Measurements from ENCODE around the gene ACSBG1.

The ACSBG1 gene

GRCh38 chr15:78265137-78265460, 30.7 kb upstream of the ACSBG1 start:
- H3K4me1 ChIP-seq (ENCODE audit: insufficient read depth, low read length) = no peaks in the 10 kb centered on the region
- no peak overlapping the region for H3K27ac ChIP-seq (ENCODE audit: low read length)
- H3K9me3 ChIP-seq (ENCODE audit: insufficient read depth, low read length, severe bottlenecking) = no peaks in the 10 kb centered on the region
- no peaks in the 10 kb centered on the region for H3K27me3 ChIP-seq (ENCODE audit: insufficient read depth, low read length, poor library complexity)
- H3K9ac ChIP-seq (ENCODE audit: low read depth, low read length) = no peak overlapping the region
- H3K36me3 ChIP-seq (ENCODE audit: insufficient read depth, low read length) = no peaks in the 10 kb centered on the region
- H3K79me2 ChIP-seq (ENCODE audit: insufficient read depth, low read length) = no peaks in the 10 kb centered on the region
- ATAC-seq (ENCODE audit: insufficient read depth, low read depth) (no peak), DNase-seq (no peak)
- H2AFZ ChIP-seq (ENCODE audit: low read depth, low read length) = no peak overlapping the region
- no peak overlapping the region for H3K4me3 ChIP-seq (ENCODE audit: low read depth in 1 of 2, low read length in 2 of 2)
- H3K4me2 ChIP-seq (ENCODE audit: insufficient read depth, low read length) = no peak overlapping the region
- no peaks in the 10 kb centered on the region for H4K20me1 ChIP-seq (ENCODE audit: insufficient read depth, low read length)
- no peak for TF ChIP-seq CTCF (IDR thresholded peaks at IDR 0.05; ENCODE audit: borderline replicate concordance, extremely low read depth, low read length, poor library complexity, severe bottlenecking)
- TF ChIP-seq EZH2 (IDR thresholded peaks at IDR 0.05; ENCODE audit: borderline replicate concordance, low read depth, low read length, severe bottlenecking) = no peak

GRCh38 chr15:78264304-78265136, 30.2 kb upstream of the ACSBG1 start, which contains the start of gene DNAJA4:
Gene DNAJA4 (plus strand): TSS chr15:78264562. CDS start chr15:78264764, 202 bp downstream.
- no peaks in the 10 kb centered on the region for H3K4me1 ChIP-seq (ENCODE audit: insufficient read depth, low read length)
- no peaks in the 10 kb centered on the region for H3K27me3 ChIP-seq (ENCODE audit: insufficient read depth, low read length, poor library complexity)
- DNase-seq (no peak), ATAC-seq (ENCODE audit: insufficient read depth, low read depth) (no peak)
- no peak within 1 kb of the TSS for H3K27ac ChIP-seq (ENCODE audit: low read length)
- no peaks in the 10 kb centered on the region for H3K79me2 ChIP-seq (ENCODE audit: insufficient read depth, low read length)
- H3K9me3 ChIP-seq (ENCODE audit: insufficient read depth, low read length, severe bottlenecking) = no peaks in the 10 kb centered on the region
- H4K20me1 ChIP-seq (ENCODE audit: insufficient read depth, low read length) = no peaks in the 10 kb centered on the region
- H2AFZ ChIP-seq (ENCODE audit: low read depth, low read length) = no peak within 1 kb of the TSS
- no peak within 1 kb of the TSS for H3K4me2 ChIP-seq (ENCODE audit: insufficient read depth, low read length)
- H3K9ac ChIP-seq (ENCODE audit: low read depth, low read length) = no peak within 1 kb of the TSS
- no peak for TF ChIP-seq CTCF (IDR thresholded peaks at IDR 0.05; ENCODE audit: borderline replicate concordance, extremely low read depth, low read length, poor library complexity, severe bottlenecking)
- TF ChIP-seq EZH2 (IDR thresholded peaks at IDR 0.05; ENCODE audit: borderline replicate concordance, low read depth, low read length, severe bottlenecking) = no peak
- H3K4me3 ChIP-seq (ENCODE audit: low read depth in 1 of 2, low read length in 2 of 2) = no peak within 1 kb of the TSS
- no peaks in the 10 kb centered on the region for H3K36me3 ChIP-seq (ENCODE audit: insufficient read depth, low read length)

- Histone ChIP-seq H3K4me1 (ENCODE audit: insufficient read depth, low read length) (no peaks in the 10 kb centered on the region), H3K27ac (ENCODE audit: low read length) (no peak overlapping the region), H3K79me2 (ENCODE audit: insufficient read depth, low read length) (no peaks in the 10 kb centered on the region), H4K20me1 (ENCODE audit: insufficient read depth, low read length) (no peaks in the 10 kb centered on the region), H3K4me3 (ENCODE audit: low read depth in 1 of 2, low read length in 2 of 2) (no peak overlapping the region), H3K36me3 (ENCODE audit: insufficient read depth, low read length) (no peaks in the 10 kb centered on the region), H3K27me3 (ENCODE audit: insufficient read depth, low read length, poor library complexity) (no peaks in the 10 kb centered on the region), H3K9me3 (ENCODE audit: insufficient read depth, low read length, severe bottlenecking) (no peaks in the 10 kb centered on the region), H2AFZ (ENCODE audit: low read depth, low read length) (no peak overlapping the region), H3K9ac (ENCODE audit: low read depth, low read length) (no peak overlapping the region), H3K4me2 (ENCODE audit: insufficient read depth, low read length) (no peak overlapping the region)
- ATAC-seq (ENCODE audit: insufficient read depth, low read depth) = no peak
- DNase-seq = no peak
- TF ChIP-seq CTCF (IDR thresholded peaks at IDR 0.05; ENCODE audit: borderline replicate concordance, extremely low read depth, low read length, poor library complexity, severe bottlenecking) (no peak), EZH2 (IDR thresholded peaks at IDR 0.05; ENCODE audit: borderline replicate concordance, low read depth, low read length, severe bottlenecking) (no peak)
Measured at GRCh38 chr15:78263907-78264303, 29.5 kb upstream of the ACSBG1 start.

All from DND-41 (cell line).